ENCODE data around the gene DLG2. TPM values are rescaled to one million over a fixed set of nuclear protein-coding genes. Genes with fewer than 3 reads are reported as not detected.

Gene DLG2
- total RNA-seq, 1 experiment from 2014 or later = 17.5 TPM

DNA sequence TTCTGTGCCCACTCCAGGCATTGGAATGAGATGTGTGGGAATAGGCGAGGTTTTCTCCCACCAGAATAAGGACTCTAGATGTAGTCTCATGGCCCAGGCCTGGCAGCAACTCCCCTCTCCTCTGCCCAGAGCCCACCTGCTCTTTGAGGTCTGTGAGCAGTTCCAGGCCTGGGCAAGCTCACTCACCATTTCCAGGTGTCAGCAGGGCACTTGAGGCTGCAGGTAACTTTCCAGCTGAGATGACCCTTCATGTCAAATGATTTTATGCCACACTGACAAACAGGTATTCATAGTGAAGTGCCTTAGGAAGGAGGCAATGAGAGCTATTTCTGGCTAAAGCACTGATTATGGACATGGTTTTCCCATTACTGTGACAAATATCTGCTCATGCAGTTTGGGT, 2217.7 kb downstream of the DLG2 start (continued):
- TF ChIP-seq, protein P1, sequence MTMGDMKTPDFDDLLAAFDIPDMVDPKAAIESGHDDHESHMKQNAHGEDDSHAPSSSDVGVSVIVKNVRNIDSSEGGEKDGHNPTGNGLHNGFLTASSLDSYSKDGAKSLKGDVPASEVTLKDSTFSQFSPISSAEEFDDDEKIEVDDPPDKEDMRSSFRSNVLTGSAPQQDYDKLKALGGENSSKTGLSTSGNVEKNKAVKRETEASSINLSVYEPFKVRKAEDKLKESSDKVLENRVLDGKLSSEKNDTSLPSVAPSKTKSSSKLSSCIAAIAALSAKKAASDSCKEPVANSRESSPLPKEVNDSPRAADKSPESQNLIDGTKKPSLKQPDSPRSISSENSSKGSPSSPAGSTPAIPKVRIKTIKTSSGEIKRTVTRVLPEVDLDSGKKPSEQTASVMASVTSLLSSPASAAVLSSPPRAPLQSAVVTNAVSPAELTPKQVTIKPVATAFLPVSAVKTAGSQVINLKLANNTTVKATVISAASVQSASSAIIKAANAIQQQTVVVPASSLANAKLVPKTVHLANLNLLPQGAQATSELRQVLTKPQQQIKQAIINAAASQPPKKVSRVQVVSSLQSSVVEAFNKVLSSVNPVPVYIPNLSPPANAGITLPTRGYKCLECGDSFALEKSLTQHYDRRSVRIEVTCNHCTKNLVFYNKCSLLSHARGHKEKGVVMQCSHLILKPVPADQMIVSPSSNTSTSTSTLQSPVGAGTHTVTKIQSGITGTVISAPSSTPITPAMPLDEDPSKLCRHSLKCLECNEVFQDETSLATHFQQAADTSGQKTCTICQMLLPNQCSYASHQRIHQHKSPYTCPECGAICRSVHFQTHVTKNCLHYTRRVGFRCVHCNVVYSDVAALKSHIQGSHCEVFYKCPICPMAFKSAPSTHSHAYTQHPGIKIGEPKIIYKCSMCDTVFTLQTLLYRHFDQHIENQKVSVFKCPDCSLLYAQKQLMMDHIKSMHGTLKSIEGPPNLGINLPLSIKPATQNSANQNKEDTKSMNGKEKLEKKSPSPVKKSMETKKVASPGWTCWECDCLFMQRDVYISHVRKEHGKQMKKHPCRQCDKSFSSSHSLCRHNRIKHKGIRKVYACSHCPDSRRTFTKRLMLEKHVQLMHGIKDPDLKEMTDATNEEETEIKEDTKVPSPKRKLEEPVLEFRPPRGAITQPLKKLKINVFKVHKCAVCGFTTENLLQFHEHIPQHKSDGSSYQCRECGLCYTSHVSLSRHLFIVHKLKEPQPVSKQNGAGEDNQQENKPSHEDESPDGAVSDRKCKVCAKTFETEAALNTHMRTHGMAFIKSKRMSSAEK (CRISPR knock-in tag; IDR thresholded peaks at IDR 0.05; ENCODE audit: borderline replicate concordance) = no peak
- TF ChIP-seq PRDM15 (CRISPR knock-in tag; IDR thresholded peaks at IDR 0.05) (no peak), ZNF219 (CRISPR knock-in tag; IDR thresholded peaks at IDR 0.05; ENCODE audit: borderline replicate concordance) (no peak), GABPB1 (CRISPR knock-in tag; IDR thresholded peaks at IDR 0.05) (no peak), NR3C1 (CRISPR knock-in tag; conservative IDR thresholded peaks at IDR 0.05; ENCODE audit: low read depth) (no peak)
- TF ChIP-seq, protein P2, sequence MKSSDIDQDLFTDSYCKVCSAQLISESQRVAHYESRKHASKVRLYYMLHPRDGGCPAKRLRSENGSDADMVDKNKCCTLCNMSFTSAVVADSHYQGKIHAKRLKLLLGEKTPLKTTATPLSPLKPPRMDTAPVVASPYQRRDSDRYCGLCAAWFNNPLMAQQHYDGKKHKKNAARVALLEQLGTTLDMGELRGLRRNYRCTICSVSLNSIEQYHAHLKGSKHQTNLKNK (CRISPR knock-in tag; IDR thresholded peaks at IDR 0.05) = no peak
- TF ChIP-seq, protein P3, sequence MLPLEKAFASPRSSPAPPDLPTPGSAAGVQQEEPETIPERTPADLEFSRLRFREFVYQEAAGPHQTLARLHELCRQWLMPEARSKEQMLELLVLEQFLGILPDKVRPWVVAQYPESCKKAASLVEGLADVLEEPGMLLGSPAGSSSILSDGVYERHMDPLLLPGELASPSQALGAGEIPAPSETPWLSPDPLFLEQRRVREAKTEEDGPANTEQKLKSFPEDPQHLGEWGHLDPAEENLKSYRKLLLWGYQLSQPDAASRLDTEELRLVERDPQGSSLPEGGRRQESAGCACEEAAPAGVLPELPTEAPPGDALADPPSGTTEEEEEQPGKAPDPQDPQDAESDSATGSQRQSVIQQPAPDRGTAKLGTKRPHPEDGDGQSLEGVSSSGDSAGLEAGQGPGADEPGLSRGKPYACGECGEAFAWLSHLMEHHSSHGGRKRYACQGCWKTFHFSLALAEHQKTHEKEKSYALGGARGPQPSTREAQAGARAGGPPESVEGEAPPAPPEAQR (CRISPR knock-in tag; IDR thresholded peaks at IDR 0.05) = no peak
- TF ChIP-seq, protein P4, sequence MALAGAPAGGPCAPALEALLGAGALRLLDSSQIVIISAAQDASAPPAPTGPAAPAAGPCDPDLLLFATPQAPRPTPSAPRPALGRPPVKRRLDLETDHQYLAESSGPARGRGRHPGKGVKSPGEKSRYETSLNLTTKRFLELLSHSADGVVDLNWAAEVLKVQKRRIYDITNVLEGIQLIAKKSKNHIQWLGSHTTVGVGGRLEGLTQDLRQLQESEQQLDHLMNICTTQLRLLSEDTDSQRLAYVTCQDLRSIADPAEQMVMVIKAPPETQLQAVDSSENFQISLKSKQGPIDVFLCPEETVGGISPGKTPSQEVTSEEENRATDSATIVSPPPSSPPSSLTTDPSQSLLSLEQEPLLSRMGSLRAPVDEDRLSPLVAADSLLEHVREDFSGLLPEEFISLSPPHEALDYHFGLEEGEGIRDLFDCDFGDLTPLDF (CRISPR knock-in tag; IDR thresholded peaks at IDR 0.05) = no peak

GRCh38 chr11:83408946-83409345, 2218.2 kb downstream of the DLG2 start:
- H3K27me3 Mint-ChIP-seq (ENCODE audit: low read depth) = no peaks in the 10 kb centered on the region
- peaks cover 7% of the 10 kb centered on the region for H3K9me3 Mint-ChIP-seq
- DNase-seq (ENCODE audit: low spot score) (no peak), ATAC-seq (no peak)
- POLR2A ChIA-PET = no interaction called here
- peaks cover 13% of the 10 kb centered on the region for H3K4me1 Mint-ChIP-seq
- H3K4me3 Mint-ChIP-seq = no peak overlapping the region
- CTCF ChIA-PET = interaction anchor here (0.6 to 1.6 kb wide), 2 partner anchors 116 to 926 kb away, joined by 3 to 4 read pairs; no protein-coding TSS in a partner anchor
- no peak overlapping the region for H3K27ac Mint-ChIP-seq
- TF ChIP-seq NFATC4 (CRISPR knock-in tag; IDR thresholded peaks at IDR 0.05) (no peak), ARID4B (CRISPR knock-in tag; IDR thresholded peaks at IDR 0.05; ENCODE audit: borderline replicate concordance) (no peak), E2F5 (CRISPR knock-in tag; IDR thresholded peaks at IDR 0.05) (no peak), SMAD4 (CRISPR knock-in tag; IDR thresholded peaks at IDR 0.05) (no peak)
- TF ChIP-seq, protein P5, sequence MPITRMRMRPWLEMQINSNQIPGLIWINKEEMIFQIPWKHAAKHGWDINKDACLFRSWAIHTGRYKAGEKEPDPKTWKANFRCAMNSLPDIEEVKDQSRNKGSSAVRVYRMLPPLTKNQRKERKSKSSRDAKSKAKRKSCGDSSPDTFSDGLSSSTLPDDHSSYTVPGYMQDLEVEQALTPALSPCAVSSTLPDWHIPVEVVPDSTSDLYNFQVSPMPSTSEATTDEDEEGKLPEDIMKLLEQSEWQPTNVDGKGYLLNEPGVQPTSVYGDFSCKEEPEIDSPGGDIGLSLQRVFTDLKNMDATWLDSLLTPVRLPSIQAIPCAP (CRISPR knock-in tag; IDR thresholded peaks at IDR 0.05) = no peak
- no peaks in the 10 kb centered on the region for H3K36me3 Mint-ChIP-seq

Data from WTC11 (cell line).